GM10266 (cell line): Measurements from ENCODE around the gene GRK5.

Experiments used
- DNase-seq: peaks from one replicate; pipeline ENCODE4 v3.0.0; 2012; ENCODE audit errors: extremely low spot score
- CTCF ChIP-seq: IDR thresholded peaks from 2 replicates; pipeline ENCODE4 v1.5.1; 2012; ENCODE audit warnings: mild to moderate bottlenecking, low read depth; ENCODE audit not compliant: control insufficient read depth, insufficient read depth; ENCODE audit errors: missing control alignments

The GRK5 gene

GRCh38 chr10:119326167-119326566, 118.8 kb downstream of the GRK5 start:
- DNase-seq = no peak
- no peak for TF ChIP-seq CTCF

GRCh38 chr10:119327096-119327745, 119.8 kb downstream of the GRK5 start:
- no peak for TF ChIP-seq CTCF

GRCh38 chr10:119328223-119328622, 120.9 kb downstream of the GRK5 start:
- TF ChIP-seq CTCF = no peak
- DNase-seq = no peak

More at GRCh38 chr10:119327096-119327745, 119.8 kb downstream of the GRK5 start:
- no peak for DNase-seq

GRCh38 chr10:119330342-119330741, 123.0 kb downstream of the GRK5 start:
- no peak for TF ChIP-seq CTCF
- DNase-seq = no peak

GRCh38 chr10:119331061-119331460, 123.7 kb downstream of the GRK5 start:
- DNase-seq = no peak
- no peak for TF ChIP-seq CTCF

GRCh38 chr10:119333146-119333792, 125.9 kb downstream of the GRK5 start:
- no peak for TF ChIP-seq CTCF
- DNase-seq = no peak

- no peak for DNase-seq
- TF ChIP-seq CTCF = no peak
These were observed 128.4 kb downstream of the GRK5 start for GRCh38 chr10:119335671-119336353.
